ENCODE data around the gene DCST1.

DCST1 gene

DNA sequence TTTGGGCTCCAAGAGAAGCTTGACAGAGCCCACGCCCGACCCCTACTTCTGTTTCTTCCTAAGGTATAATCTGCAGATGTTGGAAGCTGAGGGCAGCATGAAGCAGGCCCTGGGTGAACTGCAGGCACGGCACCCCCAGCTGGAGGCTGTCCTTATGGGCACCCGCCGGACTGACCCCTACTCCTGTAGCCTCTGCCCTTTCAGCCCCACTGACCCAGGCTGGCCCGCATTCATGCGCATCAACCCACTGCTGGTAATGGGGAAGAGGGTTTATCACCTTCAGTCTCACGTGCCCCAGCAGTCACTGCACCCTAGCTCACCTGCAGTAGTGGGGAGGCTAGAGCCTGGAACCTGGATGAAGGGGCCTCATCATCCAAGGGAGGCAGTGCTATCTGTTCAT is 43.3 kb upstream of the DCST1 start:
- no peak overlapping the region for H4K8ac ChIP-seq (ENCODE audit: low read depth, low read length)
- no peak overlapping the region for H3K4me3 ChIP-seq (ENCODE audit: low read length)
- H3K27ac ChIP-seq (ENCODE audit: low read depth, low read length): no peak overlapping the region
- no peaks in the 10 kb centered on the region for H3K27me3 ChIP-seq (ENCODE audit: insufficient read depth, low read length, poor library complexity)
- no peaks in the 10 kb centered on the region for H3K4me1 ChIP-seq (ENCODE audit: control insufficient read depth, low read depth, low read length)
- H2AK5ac ChIP-seq (ENCODE audit: low read length): no peak overlapping the region
- H3K79me1 ChIP-seq (ENCODE audit: low read length): peaks cover 19% of the 10 kb centered on the region
- H3K23ac ChIP-seq (ENCODE audit: low read length): no peak overlapping the region
- no peak overlapping the region for H3K4ac ChIP-seq (ENCODE audit: low read depth, low read length)
- no peak overlapping the region for H3K56ac ChIP-seq (ENCODE audit: low read length)
- H3K36me3 ChIP-seq (ENCODE audit: control insufficient read depth, insufficient read depth, low read length): peaks cover 20% of the 10 kb centered on the region
- peaks cover 7% of the 10 kb centered on the region for H3K79me2 ChIP-seq (ENCODE audit: control insufficient read depth, insufficient read depth, low read length)
- DNase-seq: no peak
- H2BK5ac ChIP-seq (ENCODE audit: low read length): no peak overlapping the region
- no peak overlapping the region for H2BK120ac ChIP-seq (ENCODE audit: low read depth, low read length)
- no peak overlapping the region for H3K9ac ChIP-seq (ENCODE audit: low read length)
- H2BK15ac ChIP-seq (replicated peaks; ENCODE audit: low read depth): no peak overlapping the region
- no peak overlapping the region for H3K4me2 ChIP-seq (ENCODE audit: low read length)
- H3K18ac ChIP-seq (ENCODE audit: low read length): no peak overlapping the region
- no CpG with 5 or more reads among the region's 8 CpGs for WGBS (ENCODE audit: extremely low coverage, insufficient coverage, low lambda C conversion rate)
- no peak overlapping the region for H4K5ac ChIP-seq (ENCODE audit: low read length)

DNA sequence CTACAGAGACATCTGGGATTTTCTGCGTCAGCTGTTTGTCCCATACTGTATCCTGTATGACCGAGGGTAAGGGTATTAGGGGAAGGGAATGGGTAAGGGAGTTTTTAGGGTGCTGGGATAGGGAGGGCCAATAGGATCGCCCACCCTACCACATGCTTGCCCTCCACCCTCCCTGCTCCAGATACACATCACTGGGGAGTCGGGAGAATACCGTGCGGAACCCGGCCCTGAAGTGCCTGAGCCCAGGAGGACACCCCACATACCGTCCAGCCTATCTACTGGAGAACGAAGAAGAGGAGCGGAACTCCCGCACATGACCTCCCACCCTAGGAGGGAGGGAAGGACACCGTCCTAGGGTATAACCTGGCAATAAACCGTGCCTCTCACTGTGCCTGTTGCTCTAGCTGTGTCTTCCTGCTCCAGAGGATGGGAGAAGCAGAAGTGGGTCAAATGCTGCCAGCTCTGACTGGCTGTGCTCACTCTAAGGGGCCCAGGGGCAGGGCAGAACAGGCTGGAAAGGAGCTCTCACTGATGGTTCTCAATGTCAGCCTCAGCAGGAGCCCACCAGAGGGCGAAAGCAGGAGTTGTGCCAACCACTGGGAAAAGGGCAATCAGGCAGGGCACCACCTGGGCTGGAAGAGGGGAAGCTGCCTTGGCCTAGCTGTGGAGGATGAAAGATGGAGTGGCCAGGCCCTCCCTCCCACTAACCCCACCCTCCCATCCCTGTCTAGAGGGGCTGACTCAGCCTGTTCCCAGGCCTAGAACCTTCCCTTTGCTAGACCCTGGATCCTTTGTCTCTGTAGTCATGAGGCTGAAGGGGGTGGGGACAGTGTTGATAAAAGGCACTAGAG is 40.7 kb upstream of the DCST1 start:
- Histone ChIP-seq H2AK5ac (ENCODE audit: low read length) (no peak overlapping the region), H3K4ac (ENCODE audit: low read depth, low read length) (no peak overlapping the region), H2BK5ac (ENCODE audit: low read length) (no peak overlapping the region), H3K18ac (ENCODE audit: low read length) (no peak overlapping the region), H4K8ac (ENCODE audit: low read depth, low read length) (no peak overlapping the region), H4K5ac (ENCODE audit: low read length) (no peak overlapping the region), H2BK15ac (replicated peaks; ENCODE audit: low read depth) (no peak overlapping the region), H3K27me3 (ENCODE audit: insufficient read depth, low read length, poor library complexity) (no peaks in the 10 kb centered on the region), H3K4me1 (ENCODE audit: control insufficient read depth, low read depth, low read length) (no peaks in the 10 kb centered on the region), H3K79me1 (ENCODE audit: low read length) (peaks cover 18% of the 10 kb centered on the region), H3K79me2 (ENCODE audit: control insufficient read depth, insufficient read depth, low read length) (peaks cover 4% of the 10 kb centered on the region), H3K36me3 (ENCODE audit: control insufficient read depth, insufficient read depth, low read length) (peaks cover 19% of the 10 kb centered on the region), H3K27ac (ENCODE audit: low read depth, low read length) (no peak overlapping the region), H2BK120ac (ENCODE audit: low read depth, low read length) (no peak overlapping the region), H3K4me3 (ENCODE audit: low read length) (no peak overlapping the region), H3K9ac (ENCODE audit: low read length) (no peak overlapping the region), H3K4me2 (ENCODE audit: low read length) (no peak overlapping the region), H3K23ac (ENCODE audit: low read length) (no peak overlapping the region), H3K56ac (ENCODE audit: low read length) (no peak overlapping the region)
- peak; percentile 75 for DNase-seq
- no CpG with 5 or more reads among the region's 14 CpGs for WGBS (ENCODE audit: extremely low coverage, insufficient coverage, low lambda C conversion rate)

- Histone ChIP-seq H2AK5ac (ENCODE audit: low read length) (no peak within 1 kb of the TSS), H3K9ac (ENCODE audit: low read length) (no peak within 1 kb of the TSS), H3K79me1 (ENCODE audit: low read length) (peaks cover 12% of the 10 kb centered on the region), H3K36me3 (ENCODE audit: control insufficient read depth, insufficient read depth, low read length) (peaks cover 13% of the 10 kb centered on the region), H3K27me3 (ENCODE audit: insufficient read depth, low read length, poor library complexity) (no peaks in the 10 kb centered on the region), H3K56ac (ENCODE audit: low read length) (peak within 1 kb of the TSS; percentile 15), H2BK120ac (ENCODE audit: low read depth, low read length) (no peak within 1 kb of the TSS), H3K79me2 (ENCODE audit: control insufficient read depth, insufficient read depth, low read length) (no peaks in the 10 kb centered on the region), H2BK15ac (replicated peaks; ENCODE audit: low read depth) (no peak within 1 kb of the TSS), H3K4me3 (ENCODE audit: low read length) (no peak within 1 kb of the TSS), H3K27ac (ENCODE audit: low read depth, low read length) (no peak within 1 kb of the TSS), H3K4me1 (ENCODE audit: control insufficient read depth, low read depth, low read length) (no peaks in the 10 kb centered on the region), H2BK5ac (ENCODE audit: low read length) (no peak within 1 kb of the TSS), H4K8ac (ENCODE audit: low read depth, low read length) (no peak within 1 kb of the TSS), H4K5ac (ENCODE audit: low read length) (no peak within 1 kb of the TSS), H3K4ac (ENCODE audit: low read depth, low read length) (no peak within 1 kb of the TSS), H3K18ac (ENCODE audit: low read length) (no peak within 1 kb of the TSS), H3K4me2 (ENCODE audit: low read length) (no peak within 1 kb of the TSS), H3K23ac (ENCODE audit: low read length) (no peak within 1 kb of the TSS)
- DNase-seq: no peak
- no CpG with 5 or more reads among the region's 8 CpGs for WGBS (ENCODE audit: extremely low coverage, insufficient coverage, low lambda C conversion rate)
These were observed 39.9 kb upstream of the DCST1 start, which contains the start of gene LENEP for GRCh38 chr1:154993572-154994268. LENEP (plus strand) TSS chr1:154993586; CDS start chr1:154993608, 22 bp downstream.

GRCh38 chr1:154994269-154994587 is 39.4 kb upstream of the DCST1 start:
- H2BK15ac ChIP-seq (replicated peaks; ENCODE audit: low read depth): no peak overlapping the region
- H3K27me3 ChIP-seq (ENCODE audit: insufficient read depth, low read length, poor library complexity): no peaks in the 10 kb centered on the region
- no peaks in the 10 kb centered on the region for H3K79me2 ChIP-seq (ENCODE audit: control insufficient read depth, insufficient read depth, low read length)
- no peaks in the 10 kb centered on the region for H3K4me1 ChIP-seq (ENCODE audit: control insufficient read depth, low read depth, low read length)
- no peak overlapping the region for H3K4ac ChIP-seq (ENCODE audit: low read depth, low read length)
- no peak overlapping the region for H4K8ac ChIP-seq (ENCODE audit: low read depth, low read length)
- H3K18ac ChIP-seq (ENCODE audit: low read length): no peak overlapping the region
- no peak overlapping the region for H3K27ac ChIP-seq (ENCODE audit: low read depth, low read length)
- H3K36me3 ChIP-seq (ENCODE audit: control insufficient read depth, insufficient read depth, low read length): peaks cover 9% of the 10 kb centered on the region
- no peak overlapping the region for H2BK120ac ChIP-seq (ENCODE audit: low read depth, low read length)
- H3K4me3 ChIP-seq (ENCODE audit: low read length): no peak overlapping the region
- H4K5ac ChIP-seq (ENCODE audit: low read length): no peak overlapping the region
- no peak overlapping the region for H3K23ac ChIP-seq (ENCODE audit: low read length)
- no CpG with 5 or more reads among the region's 1 CpG for WGBS (ENCODE audit: extremely low coverage, insufficient coverage, low lambda C conversion rate)
- no peak for DNase-seq
- no peak overlapping the region for H2BK5ac ChIP-seq (ENCODE audit: low read length)
- no peak overlapping the region for H3K9ac ChIP-seq (ENCODE audit: low read length)
- no peak overlapping the region for H2AK5ac ChIP-seq (ENCODE audit: low read length)
- no peak overlapping the region for H3K56ac ChIP-seq (ENCODE audit: low read length)
- H3K79me1 ChIP-seq (ENCODE audit: low read length): peaks cover 8% of the 10 kb centered on the region
- no peak overlapping the region for H3K4me2 ChIP-seq (ENCODE audit: low read length)

DNA sequence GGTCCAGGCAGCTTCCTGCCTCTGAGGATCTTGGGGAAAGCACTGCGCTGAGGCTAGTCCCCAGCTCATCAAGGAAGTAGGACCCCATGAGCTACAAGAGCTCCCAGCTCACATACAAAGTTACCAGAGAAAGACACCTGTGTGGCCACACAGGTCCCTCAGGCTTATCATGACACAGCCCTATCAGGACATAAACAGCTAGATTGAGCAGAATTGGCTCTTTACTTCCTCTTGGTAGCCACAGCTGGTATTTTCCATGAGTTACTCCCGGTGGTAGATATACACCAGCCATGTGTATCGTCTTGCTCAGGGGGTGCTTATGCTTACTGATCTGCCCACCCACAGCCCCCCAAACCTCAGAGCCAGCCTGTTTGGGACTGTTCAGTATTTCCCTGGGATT is 39.0 kb upstream of the DCST1 start:
- Histone ChIP-seq H3K9ac (ENCODE audit: low read length) (no peak overlapping the region), H3K27me3 (ENCODE audit: insufficient read depth, low read length, poor library complexity) (no peaks in the 10 kb centered on the region), H2AK5ac (ENCODE audit: low read length) (no peak overlapping the region), H3K79me1 (ENCODE audit: low read length) (peaks cover 4% of the 10 kb centered on the region), H2BK15ac (replicated peaks; ENCODE audit: low read depth) (no peak overlapping the region), H3K4me2 (ENCODE audit: low read length) (no peak overlapping the region), H4K8ac (ENCODE audit: low read depth, low read length) (no peak overlapping the region), H3K27ac (ENCODE audit: low read depth, low read length) (no peak overlapping the region), H3K79me2 (ENCODE audit: control insufficient read depth, insufficient read depth, low read length) (no peaks in the 10 kb centered on the region), H3K36me3 (ENCODE audit: control insufficient read depth, insufficient read depth, low read length) (peaks cover 6% of the 10 kb centered on the region), H3K4ac (ENCODE audit: low read depth, low read length) (no peak overlapping the region), H3K23ac (ENCODE audit: low read length) (no peak overlapping the region), H4K5ac (ENCODE audit: low read length) (no peak overlapping the region), H2BK120ac (ENCODE audit: low read depth, low read length) (no peak overlapping the region), H3K18ac (ENCODE audit: low read length) (no peak overlapping the region), H3K4me3 (ENCODE audit: low read length) (no peak overlapping the region), H3K4me1 (ENCODE audit: control insufficient read depth, low read depth, low read length) (no peaks in the 10 kb centered on the region), H3K56ac (ENCODE audit: low read length) (no peak overlapping the region), H2BK5ac (ENCODE audit: low read length) (no peak overlapping the region)
- DNase-seq: no peak
- no CpG with 5 or more reads among the region's 3 CpGs for WGBS (ENCODE audit: extremely low coverage, insufficient coverage, low lambda C conversion rate)

Measured in mesendoderm (in vitro differentiated cells).